ENCODE results near the gene CDK12. TPM values are rescaled to one million over a fixed set of nuclear protein-coding genes. Genes with fewer than 3 reads are reported as not detected.

CDK12 gene
- total RNA-seq (ENCODE audit: low replicate concordance): 12.2 and 14.9 TPM in 2 replicates

DNA sequence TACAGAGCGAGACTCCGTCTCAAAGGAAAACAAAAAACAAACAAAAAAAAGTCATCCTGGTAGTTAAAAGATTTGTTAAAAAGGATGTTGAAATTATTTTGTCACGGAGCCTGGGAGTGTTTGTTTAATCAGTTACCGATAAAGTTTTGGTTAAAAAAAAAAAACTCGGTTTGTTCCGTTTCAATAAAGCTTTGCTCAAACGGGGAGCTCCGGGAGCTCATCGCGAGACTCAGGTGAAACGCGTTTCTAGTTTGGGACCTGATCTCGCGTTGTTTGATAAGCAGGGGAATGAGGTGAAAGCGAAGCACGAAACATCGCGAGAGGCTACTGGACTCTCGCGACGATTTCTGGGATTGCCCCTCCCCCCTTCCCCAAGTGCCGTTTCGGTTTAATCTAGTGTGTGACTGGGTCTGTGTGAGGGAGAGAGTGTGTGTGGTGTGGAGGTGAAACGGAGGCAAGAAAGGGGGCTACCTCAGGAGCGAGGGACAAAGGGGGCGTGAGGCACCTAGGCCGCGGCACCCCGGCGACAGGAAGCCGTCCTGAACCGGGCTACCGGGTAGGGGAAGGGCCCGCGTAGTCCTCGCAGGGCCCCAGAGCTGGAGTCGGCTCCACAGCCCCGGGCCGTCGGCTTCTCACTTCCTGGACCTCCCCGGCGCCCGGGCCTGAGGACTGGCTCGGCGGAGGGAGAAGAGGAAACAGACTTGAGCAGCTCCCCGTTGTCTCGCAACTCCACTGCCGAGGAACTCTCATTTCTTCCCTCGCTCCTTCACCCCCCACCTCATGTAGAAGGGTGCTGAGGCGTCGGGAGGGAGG lies at the start of gene CDK12:
Gene CDK12 (plus strand): TSS at position 374 of the 813 bp plus-strand sequence. CDS start 586 bp downstream, outside the sequence.

DNA sequence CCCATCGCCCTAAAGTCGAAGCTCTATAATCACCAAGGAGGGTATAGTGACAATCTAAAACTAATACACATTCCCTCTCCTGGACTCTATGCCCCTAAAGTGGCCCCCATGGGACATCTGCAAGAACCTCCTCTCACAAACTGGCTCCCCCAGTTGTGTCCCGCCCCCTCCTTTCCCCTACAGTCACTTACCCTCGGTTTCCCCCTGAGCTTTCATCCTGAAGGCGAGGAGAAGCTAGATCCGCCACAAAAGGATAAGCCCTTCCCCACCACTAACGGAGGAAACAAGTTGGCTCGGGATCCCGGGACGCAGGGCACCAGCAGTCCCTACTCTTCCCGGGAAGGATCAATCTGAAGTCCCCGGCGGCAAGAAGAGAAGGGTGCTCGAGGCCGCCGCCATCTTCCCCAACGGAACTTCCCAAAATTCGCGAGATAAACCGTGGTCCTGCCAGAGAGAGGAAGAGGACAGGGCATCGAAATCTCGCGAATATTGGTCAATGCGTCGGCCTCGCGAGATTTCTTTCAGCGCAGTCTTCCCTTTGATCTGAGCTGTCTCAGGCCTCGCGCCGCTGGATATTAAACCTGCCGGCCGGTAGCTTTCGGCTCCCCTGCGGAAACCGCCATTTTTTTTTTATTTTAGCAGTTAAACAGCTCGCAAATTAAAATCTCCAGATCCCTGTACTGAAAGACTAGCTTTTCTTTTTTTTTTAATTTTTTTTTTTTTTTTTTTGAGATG lies 10.3 kb upstream of the CDK12 start, which contains the start of gene MED1:
Gene MED1 (minus strand): TSS at position 417 of the 735 bp plus-strand sequence. CDS start 201 bp downstream, at position 216.

Other genes starting within 250 kb of the CDK12 start
- under 0.01 TPM in 1 of 2 replicates, not detected in the other for gene STAC2, start 235.5 kb upstream of the CDK12 start, total RNA-seq (ENCODE audit: low replicate concordance)
- gene FBXL20, start 59.9 kb upstream of the CDK12 start, total RNA-seq (ENCODE audit: low replicate concordance): 13.5 and 15.1 TPM in 2 replicates
- gene MED1, start 10.2 kb upstream of the CDK12 start, total RNA-seq (ENCODE audit: low replicate concordance): 11.0 and 16.5 TPM in 2 replicates
- gene NEUROD2, start 146.4 kb downstream of the CDK12 start, total RNA-seq (ENCODE audit: low replicate concordance): not detected in 2 replicates
- 3.0 TPM in 1 of 2 replicates, not detected in the other for gene PPP1R1B, start 165.5 kb downstream of the CDK12 start, total RNA-seq (ENCODE audit: low replicate concordance)
- 18.4 and 49.3 TPM in 2 replicates for gene STARD3, start 175.7 kb downstream of the CDK12 start, total RNA-seq (ENCODE audit: low replicate concordance)
- 0.23 and 0.70 TPM in 2 replicates for gene TCAP, start 203.9 kb downstream of the CDK12 start, total RNA-seq (ENCODE audit: low replicate concordance)
- not detected in 2 replicates for gene PNMT, start 207.0 kb downstream of the CDK12 start, total RNA-seq (ENCODE audit: low replicate concordance)
- 8.3 and 19.9 TPM in 2 replicates for gene PGAP3, start 226.6 kb downstream of the CDK12 start, total RNA-seq (ENCODE audit: low replicate concordance)
- 33.8 and 34.5 TPM in 2 replicates for gene ERBB2, start 238.6 kb downstream of the CDK12 start, total RNA-seq (ENCODE audit: low replicate concordance)

All from smooth muscle cell of the coronary artery (primary cell).